ENCODE results near the gene HNRNPH1. TPM values are rescaled to one million over a fixed set of nuclear protein-coding genes. Genes with fewer than 3 reads are reported as not detected.

HNRNPH1 gene
- total and polyA plus RNA-seq, 2 donors from 2014 or later: 191 to 564 TPM

DNA sequence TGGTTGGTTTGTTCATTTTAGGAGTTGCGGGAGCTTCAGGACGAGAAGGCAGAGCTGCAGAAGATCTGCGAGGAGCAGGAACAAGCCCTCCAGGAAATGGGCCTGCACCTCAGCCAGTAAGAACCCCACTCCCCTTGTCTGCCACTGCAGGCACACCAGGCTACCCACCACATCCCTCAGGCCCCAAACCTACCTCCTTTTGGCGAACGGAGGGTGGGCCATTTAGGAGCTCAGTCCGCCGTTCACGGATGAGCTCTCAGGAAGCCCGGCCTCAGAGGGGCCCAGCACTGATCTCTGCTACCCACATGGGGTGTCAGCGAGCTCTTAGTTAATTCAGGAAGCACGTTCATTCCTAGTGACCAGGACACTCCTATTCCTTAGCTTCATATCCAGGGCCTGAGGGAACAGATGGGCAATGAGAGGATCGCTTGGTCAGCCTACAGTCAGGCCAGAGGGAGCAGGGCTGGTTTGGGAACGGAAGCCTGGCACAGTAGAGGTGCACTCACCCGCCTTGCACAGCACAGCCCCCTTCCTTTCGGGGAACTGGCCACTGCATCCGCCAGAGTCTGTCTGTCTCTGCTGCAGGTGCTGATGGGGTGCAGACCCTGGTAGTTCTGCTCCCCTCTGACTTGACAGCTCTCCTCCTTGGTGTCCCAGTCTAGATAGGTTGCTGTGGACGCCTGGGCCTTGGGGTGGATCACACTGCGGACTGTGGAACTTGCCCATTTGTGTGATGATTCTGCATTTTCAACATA is 21.4 kb downstream of the HNRNPH1 start:
- Histone ChIP-seq H3K27ac (ENCODE audit: low read depth in 2 of 2, low read length in 2 of 2) (no peak overlapping the region), H3K9me3 (ENCODE audit: control insufficient read depth in 2 of 3, insufficient read depth in 1 of 3, low read length in 3 of 3) (no peaks in the 10 kb centered on the region), H3K36me3 (ENCODE audit: control insufficient read depth in 2 of 3, insufficient read depth in 3 of 3, low read length in 3 of 3) (peaks cover 5 to 39% (median 27%) of the 10 kb centered on the region in 3 donors), H3K9ac (ENCODE audit: low read length in 3 of 3) (no peak overlapping the region), H3K4me3 (ENCODE audit: low read length in 3 of 3) (no peak overlapping the region), H3K27me3 (ENCODE audit: control insufficient read depth, insufficient read depth, low read length) (no peaks in the 10 kb centered on the region), H3K4me1 (ENCODE audit: control insufficient read depth in 2 of 3, insufficient read depth in 2 of 3, low read depth in 1 of 3, low read length in 3 of 3) (no peaks in the 10 kb centered on the region)
- FAIRE-seq (no peak), DNase-seq (peak in 1 of 5 donors; percentile 39)
- TF ChIP-seq, protein P1, sequence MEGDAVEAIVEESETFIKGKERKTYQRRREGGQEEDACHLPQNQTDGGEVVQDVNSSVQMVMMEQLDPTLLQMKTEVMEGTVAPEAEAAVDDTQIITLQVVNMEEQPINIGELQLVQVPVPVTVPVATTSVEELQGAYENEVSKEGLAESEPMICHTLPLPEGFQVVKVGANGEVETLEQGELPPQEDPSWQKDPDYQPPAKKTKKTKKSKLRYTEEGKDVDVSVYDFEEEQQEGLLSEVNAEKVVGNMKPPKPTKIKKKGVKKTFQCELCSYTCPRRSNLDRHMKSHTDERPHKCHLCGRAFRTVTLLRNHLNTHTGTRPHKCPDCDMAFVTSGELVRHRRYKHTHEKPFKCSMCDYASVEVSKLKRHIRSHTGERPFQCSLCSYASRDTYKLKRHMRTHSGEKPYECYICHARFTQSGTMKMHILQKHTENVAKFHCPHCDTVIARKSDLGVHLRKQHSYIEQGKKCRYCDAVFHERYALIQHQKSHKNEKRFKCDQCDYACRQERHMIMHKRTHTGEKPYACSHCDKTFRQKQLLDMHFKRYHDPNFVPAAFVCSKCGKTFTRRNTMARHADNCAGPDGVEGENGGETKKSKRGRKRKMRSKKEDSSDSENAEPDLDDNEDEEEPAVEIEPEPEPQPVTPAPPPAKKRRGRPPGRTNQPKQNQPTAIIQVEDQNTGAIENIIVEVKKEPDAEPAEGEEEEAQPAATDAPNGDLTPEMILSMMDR (IDR thresholded peaks at IDR 0.05; ENCODE audit: borderline replicate concordance, extremely low read depth, insufficient read depth): no peak
- intact Hi-C loops (cut with DNase I): no loop called here

DNA sequence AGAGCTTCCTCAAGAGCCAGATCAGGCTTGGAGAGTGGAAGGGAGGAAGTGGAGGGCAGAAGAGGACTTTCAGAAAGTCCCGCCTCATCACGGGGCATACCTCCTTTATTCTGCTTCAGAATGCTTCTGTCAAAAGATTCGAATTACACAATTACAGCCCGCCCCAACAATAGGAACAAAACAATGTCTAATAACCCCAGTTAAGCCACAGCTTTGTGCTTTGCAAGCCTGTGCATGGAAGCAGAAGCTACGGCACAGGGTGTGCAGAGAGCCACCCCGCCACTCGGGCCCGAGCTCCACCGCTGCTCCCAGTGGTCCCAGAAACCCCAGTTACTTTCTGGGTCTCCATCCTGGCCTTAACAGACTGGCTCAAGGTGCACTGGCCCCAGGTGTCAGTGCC is 23.5 kb downstream of the HNRNPH1 start:
- Histone ChIP-seq H3K4me3 (ENCODE audit: low read length in 3 of 3) (no peak overlapping the region), H3K4me1 (ENCODE audit: control insufficient read depth in 2 of 3, insufficient read depth in 2 of 3, low read depth in 1 of 3, low read length in 3 of 3) (no peaks in the 10 kb centered on the region), H3K27me3 (ENCODE audit: control insufficient read depth, insufficient read depth, low read length) (no peaks in the 10 kb centered on the region), H3K36me3 (ENCODE audit: control insufficient read depth in 2 of 3, insufficient read depth in 3 of 3, low read length in 3 of 3) (peaks cover 2 to 42% (median 28%) of the 10 kb centered on the region in 3 donors), H3K9ac (ENCODE audit: low read length in 3 of 3) (no peak overlapping the region), H3K27ac (ENCODE audit: low read depth in 2 of 2, low read length in 2 of 2) (no peak overlapping the region), H3K9me3 (ENCODE audit: control insufficient read depth in 2 of 3, insufficient read depth in 1 of 3, low read length in 3 of 3) (no peaks in the 10 kb centered on the region)
- DNase-seq: peak in 1 of 5 donors; percentile 55
- intact Hi-C loops (cut with DNase I): no loop called here
- TF ChIP-seq, protein P1 (IDR thresholded peaks at IDR 0.05; ENCODE audit: borderline replicate concordance, extremely low read depth, insufficient read depth): no peak
- no peak for FAIRE-seq

DNA sequence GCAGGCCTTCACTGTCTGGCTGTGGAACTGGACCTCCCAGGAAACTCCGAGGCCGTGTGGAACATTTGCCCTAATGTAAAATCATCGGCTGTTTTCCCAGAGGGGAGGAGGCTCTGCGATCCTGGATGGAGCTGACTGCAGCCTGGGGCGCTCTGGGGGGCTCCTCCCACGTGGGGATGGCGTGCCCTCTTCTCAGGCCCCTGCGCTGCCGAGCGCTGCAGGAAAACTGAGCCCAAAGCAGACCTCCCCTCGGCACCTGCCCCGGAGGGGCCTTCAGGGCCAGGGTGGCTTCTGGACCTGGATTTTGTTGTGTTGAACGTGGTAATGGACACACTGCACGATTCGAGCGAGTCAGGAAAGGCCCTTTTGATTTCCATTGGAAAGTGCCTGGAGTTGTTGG is 23.9 kb downstream of the HNRNPH1 start:
- H3K27ac ChIP-seq (ENCODE audit: low read depth in 2 of 2, low read length in 2 of 2): no peak overlapping the region
- no peak for FAIRE-seq
- TF ChIP-seq, protein P1 (IDR thresholded peaks at IDR 0.05; ENCODE audit: borderline replicate concordance, extremely low read depth, insufficient read depth): no peak
- H3K4me3 ChIP-seq (ENCODE audit: low read length in 3 of 3): no peak overlapping the region
- no peak overlapping the region for H3K9ac ChIP-seq (ENCODE audit: low read length in 3 of 3)
- DNase-seq: peak in 1 of 5 donors; percentile 71
- intact Hi-C loops (cut with DNase I): no loop called here
- H3K4me1 ChIP-seq (ENCODE audit: control insufficient read depth in 2 of 3, insufficient read depth in 2 of 3, low read depth in 1 of 3, low read length in 3 of 3): no peaks in the 10 kb centered on the region
- no peaks in the 10 kb centered on the region for H3K9me3 ChIP-seq (ENCODE audit: control insufficient read depth in 2 of 3, insufficient read depth in 1 of 3, low read length in 3 of 3)
- H3K27me3 ChIP-seq (ENCODE audit: control insufficient read depth, insufficient read depth, low read length): no peaks in the 10 kb centered on the region
- H3K36me3 ChIP-seq (ENCODE audit: control insufficient read depth in 2 of 3, insufficient read depth in 3 of 3, low read length in 3 of 3): peaks cover 2 to 42% (median 31%) of the 10 kb centered on the region in 3 donors

Data from kidney (tissue), 14 donors.